ENCODE results near the gene MEOX2.

GRCh38 chr7:15580604-15581351 is 105.7 kb downstream of the MEOX2 start:
- no peak for TF ChIP-seq NFIC (IDR thresholded peaks at IDR 0.05; ENCODE audit: low read length)
- no peak for TF ChIP-seq ZNF253 (CRISPR knock-in tag; IDR thresholded peaks at IDR 0.05; ENCODE audit: borderline replicate concordance)
- TF ChIP-seq REST (IDR thresholded peaks at IDR 0.05; ENCODE audit: borderline replicate concordance in 1 of 2, low read depth in 1 of 2, low read length in 2 of 2): no peak
- no peak for TF ChIP-seq BRF2 (CRISPR knock-in tag; IDR thresholded peaks at IDR 0.05)
- no peak for TF ChIP-seq CTCF (CRISPR knock-in tag; IDR thresholded peaks at IDR 0.05)
- TF ChIP-seq STAT5B (CRISPR knock-in tag; IDR thresholded peaks at IDR 0.05): no peak
- TF ChIP-seq ELF1 (CRISPR knock-in tag; IDR thresholded peaks at IDR 0.05): no peak
